SK-N-SH treated with all-trans-retinoic acid at 6 μM for 48 hours (cell line): ENCODE measurements around the gene CRYAB.

Experiments used
- ATAC-seq: fragments of 200-7000 bp; cut with Tn5 transposase; 3 replicates; pipeline ENCODE4 v1.9.1; 2020; ENCODE audit warnings: mild to moderate bottlenecking, moderate library complexity
- ARNTL ChIP-seq: fragments of 450-650 bp; formaldehyde crosslinking; IDR thresholded peaks from 2 replicates; pipeline ENCODE4 v1.5.0; 2020; ENCODE audit warnings: low read depth, mild to moderate bottlenecking, moderate library complexity, borderline replicate concordance
- BACH2 ChIP-seq: fragments of 250-450 bp; sonication (Bioruptor Pico); IDR thresholded peaks from 2 replicates; pipeline ENCODE4 v1.9.0; 2021; ENCODE audit warnings: mild to moderate bottlenecking, borderline replicate concordance
- CREB5 ChIP-seq: fragments of 250-450 bp; sonication (Bioruptor Pico); IDR thresholded peaks from 2 replicates; pipeline ENCODE4 v1.5.1; 2020; ENCODE audit warnings: low read depth, mild to moderate bottlenecking, moderate library complexity
- CSRNP3 ChIP-seq: fragments of 250-450 bp; sonication (Bioruptor Pico); IDR thresholded peaks from 2 replicates; pipeline ENCODE4 v1.5.1; 2021; ENCODE audit warnings: mild to moderate bottlenecking, moderate library complexity
- ESRRG ChIP-seq: fragments of 250-450 bp; sonication (Bioruptor Pico); IDR thresholded peaks from 2 replicates; pipeline ENCODE4 v1.6.1; 2021; ENCODE audit warnings: mild to moderate bottlenecking
- GLIS3 ChIP-seq: fragments of 250-450 bp; sonication (Bioruptor Pico); IDR thresholded peaks from 2 replicates; pipeline ENCODE4 v1.5.0; 2020; ENCODE audit warnings: mild to moderate bottlenecking, moderate library complexity
- ISL1 ChIP-seq: fragments of 250-450 bp; sonication (Bioruptor Pico); IDR thresholded peaks from 2 replicates; pipeline ENCODE4 v2.1.2; 2022; ENCODE audit warnings: mild to moderate bottlenecking, moderate library complexity
- OSR1 ChIP-seq: fragments of 250-450 bp; sonication (Bioruptor Pico); IDR thresholded peaks from 2 replicates; pipeline ENCODE4 v1.8.0; 2022; ENCODE audit warnings: moderate library complexity, mild to moderate bottlenecking, inconsistent platforms
- PATZ1 ChIP-seq: fragments of 250-450 bp; sonication (Bioruptor Pico); IDR thresholded peaks from 2 replicates; pipeline ENCODE4 v1.8.0; 2020; ENCODE audit warnings: mild to moderate bottlenecking, moderate library complexity, borderline replicate concordance
- PPARA ChIP-seq: fragments of 250-450 bp; sonication (Bioruptor Pico); IDR thresholded peaks from 2 replicates; pipeline ENCODE4 v1.5.0; 2020; ENCODE audit warnings: mild to moderate bottlenecking, borderline replicate concordance
- SNAI2 ChIP-seq: fragments of 250-450 bp; sonication (Bioruptor Pico); IDR thresholded peaks from 2 replicates; pipeline ENCODE4 v1.5.0; 2020; ENCODE audit warnings: mild to moderate bottlenecking, moderate library complexity
- TCF4 ChIP-seq: fragments of 250-450 bp; sonication (Bioruptor Pico); IDR thresholded peaks from 2 replicates; pipeline ENCODE4 v1.8.0; 2021; ENCODE audit warnings: mild to moderate bottlenecking, moderate library complexity, borderline replicate concordance
- TOX ChIP-seq: fragments of 250-450 bp; sonication (Bioruptor Pico); IDR thresholded peaks from 2 replicates; pipeline ENCODE4 v1.8.0; 2021; ENCODE audit warnings: mild to moderate bottlenecking, moderate library complexity, borderline replicate concordance
- ZC3H10 ChIP-seq: fragments of 250-450 bp; sonication (Bioruptor Pico); IDR thresholded peaks from 2 replicates; pipeline ENCODE4 v1.5.1; 2021; ENCODE audit warnings: mild to moderate bottlenecking, moderate library complexity
- ZFP30 ChIP-seq: fragments of 450-650 bp; formaldehyde crosslinking; IDR thresholded peaks from 2 replicates; pipeline ENCODE4 v1.5.0; 2022; ENCODE audit warnings: mild to moderate bottlenecking, moderate library complexity
- ZNF565 ChIP-seq: fragments of 450-650 bp; formaldehyde crosslinking; conservative IDR thresholded peaks from 2 replicates; pipeline ENCODE4 v1.5.0; 2020; ENCODE audit warnings: low read depth, mild to moderate bottlenecking, moderate library complexity
- ZNF70 ChIP-seq: fragments of 450-650 bp; formaldehyde crosslinking; IDR thresholded peaks from 2 replicates; pipeline ENCODE4 v1.5.0; 2020; ENCODE audit warnings: mild to moderate bottlenecking, moderate library complexity
- ZNF8 ChIP-seq: fragments of 450-650 bp; formaldehyde crosslinking; IDR thresholded peaks from 2 replicates; pipeline ENCODE4 v1.5.0; 2020; ENCODE audit warnings: mild to moderate bottlenecking, moderate library complexity
- TF ChIP-seq, protein P1 (sequence below): fragments of 250-450 bp; sonication (Bioruptor Pico); IDR thresholded peaks from 2 replicates; pipeline ENCODE4 v1.5.0; 2020; ENCODE audit warnings: mild to moderate bottlenecking, moderate library complexity

CRYAB gene

DNA sequence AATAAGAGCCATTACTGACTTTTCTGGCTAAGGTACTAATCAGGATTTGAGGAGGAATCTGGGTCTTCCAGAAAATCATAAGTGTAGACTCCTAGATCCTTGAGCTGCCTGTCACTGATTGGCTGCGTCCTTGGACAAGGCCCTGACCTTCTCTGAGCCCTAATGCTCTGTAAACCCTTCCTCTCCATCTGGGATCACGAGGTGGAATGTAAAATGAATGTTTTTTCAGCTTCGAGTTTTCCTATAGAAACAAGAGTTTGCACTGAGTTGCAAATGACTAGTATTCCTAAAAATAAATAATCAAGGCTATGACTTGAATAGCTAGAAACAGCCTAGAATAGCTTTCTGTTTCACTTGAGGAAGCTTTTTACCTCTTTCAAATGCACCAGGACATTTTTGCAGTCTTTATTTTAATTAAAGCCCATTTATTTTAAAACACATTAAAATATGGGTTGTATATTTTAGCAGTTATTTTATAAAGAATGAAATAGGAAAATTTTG lies 24.5 kb upstream of the CRYAB start:
- TF ChIP-seq SNAI2 (CRISPR knock-in tag) (no peak), ZNF70 (CRISPR knock-in tag) (no peak), PPARA (CRISPR knock-in tag) (no peak), ZC3H10 (CRISPR knock-in tag) (no peak), ZFP30 (CRISPR knock-in tag) (no peak), CSRNP3 (CRISPR knock-in tag) (no peak), ZNF8 (no peak)
- ATAC-seq, result no peak

- ATAC-seq, result no peak
Measured at GRCh38 chr11:111935317-111936039, 23.9 kb upstream of the CRYAB start.

DNA sequence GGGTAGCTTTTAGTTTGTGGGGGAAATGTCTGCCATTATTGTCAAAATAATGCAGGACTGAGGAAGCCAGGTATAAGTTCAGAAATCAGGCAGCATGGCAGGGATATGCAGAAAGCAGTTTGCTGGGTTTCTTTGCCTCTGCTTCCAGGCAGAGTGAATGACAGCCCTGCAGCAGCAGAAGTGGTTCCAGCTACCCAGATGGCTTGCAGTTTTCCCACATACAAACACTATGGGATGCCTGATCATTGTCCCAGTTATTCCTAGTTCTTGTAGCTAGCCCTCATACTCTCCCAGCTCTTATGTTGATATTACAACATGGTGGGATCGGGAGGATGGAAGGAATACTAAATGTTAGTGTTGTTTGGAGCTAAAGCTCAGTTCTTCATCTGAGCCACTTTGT lies 22.7 kb upstream of the CRYAB start:
- no peak for ATAC-seq
- no peak for TF ChIP-seq GLIS3
- no peak for TF ChIP-seq PPARA (CRISPR knock-in tag)
- TF ChIP-seq, protein P1, sequence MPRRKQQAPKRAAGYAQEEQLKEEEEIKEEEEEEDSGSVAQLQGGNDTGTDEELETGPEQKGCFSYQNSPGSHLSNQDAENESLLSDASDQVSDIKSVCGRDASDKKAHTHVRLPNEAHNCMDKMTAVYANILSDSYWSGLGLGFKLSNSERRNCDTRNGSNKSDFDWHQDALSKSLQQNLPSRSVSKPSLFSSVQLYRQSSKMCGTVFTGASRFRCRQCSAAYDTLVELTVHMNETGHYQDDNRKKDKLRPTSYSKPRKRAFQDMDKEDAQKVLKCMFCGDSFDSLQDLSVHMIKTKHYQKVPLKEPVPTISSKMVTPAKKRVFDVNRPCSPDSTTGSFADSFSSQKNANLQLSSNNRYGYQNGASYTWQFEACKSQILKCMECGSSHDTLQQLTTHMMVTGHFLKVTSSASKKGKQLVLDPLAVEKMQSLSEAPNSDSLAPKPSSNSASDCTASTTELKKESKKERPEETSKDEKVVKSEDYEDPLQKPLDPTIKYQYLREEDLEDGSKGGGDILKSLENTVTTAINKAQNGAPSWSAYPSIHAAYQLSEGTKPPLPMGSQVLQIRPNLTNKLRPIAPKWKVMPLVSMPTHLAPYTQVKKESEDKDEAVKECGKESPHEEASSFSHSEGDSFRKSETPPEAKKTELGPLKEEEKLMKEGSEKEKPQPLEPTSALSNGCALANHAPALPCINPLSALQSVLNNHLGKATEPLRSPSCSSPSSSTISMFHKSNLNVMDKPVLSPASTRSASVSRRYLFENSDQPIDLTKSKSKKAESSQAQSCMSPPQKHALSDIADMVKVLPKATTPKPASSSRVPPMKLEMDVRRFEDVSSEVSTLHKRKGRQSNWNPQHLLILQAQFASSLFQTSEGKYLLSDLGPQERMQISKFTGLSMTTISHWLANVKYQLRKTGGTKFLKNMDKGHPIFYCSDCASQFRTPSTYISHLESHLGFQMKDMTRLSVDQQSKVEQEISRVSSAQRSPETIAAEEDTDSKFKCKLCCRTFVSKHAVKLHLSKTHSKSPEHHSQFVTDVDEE, result no peak
- TF ChIP-seq CSRNP3 (CRISPR knock-in tag), result no peak
- TF ChIP-seq ZFP30 (CRISPR knock-in tag), result no peak
- TF ChIP-seq PATZ1 (CRISPR knock-in tag), result no peak
- no peak for TF ChIP-seq SNAI2 (CRISPR knock-in tag)
- TF ChIP-seq ZNF8, result no peak
- TF ChIP-seq ZC3H10 (CRISPR knock-in tag), result no peak
- TF ChIP-seq CREB5 (CRISPR knock-in tag), result no peak
- no peak for TF ChIP-seq OSR1 (CRISPR knock-in tag)
- no peak for TF ChIP-seq ARNTL (CRISPR knock-in tag)
- no peak for TF ChIP-seq TCF4
- TF ChIP-seq ESRRG (CRISPR knock-in tag), result no peak
- no peak for TF ChIP-seq ISL1 (CRISPR knock-in tag)
- no peak for TF ChIP-seq BACH2 (CRISPR knock-in tag)
- TF ChIP-seq TOX, result no peak
- no peak for TF ChIP-seq ZNF70 (CRISPR knock-in tag)
- no peak for TF ChIP-seq ZNF565 (CRISPR knock-in tag)

More at GRCh38 chr11:111935317-111936039, 23.9 kb upstream of the CRYAB start:
- TF ChIP-seq CREB5 (CRISPR knock-in tag) (no peak), TCF4 (no peak), ZNF565 (CRISPR knock-in tag) (no peak)
